ENCODE data around the gene LANCL2. TPM values are rescaled to one million over a fixed set of nuclear protein-coding genes. Genes with fewer than 3 reads are reported as not detected.

The LANCL2 gene
- 13.7 and 25.9 TPM in 2 replicates for total RNA-seq

DNA sequence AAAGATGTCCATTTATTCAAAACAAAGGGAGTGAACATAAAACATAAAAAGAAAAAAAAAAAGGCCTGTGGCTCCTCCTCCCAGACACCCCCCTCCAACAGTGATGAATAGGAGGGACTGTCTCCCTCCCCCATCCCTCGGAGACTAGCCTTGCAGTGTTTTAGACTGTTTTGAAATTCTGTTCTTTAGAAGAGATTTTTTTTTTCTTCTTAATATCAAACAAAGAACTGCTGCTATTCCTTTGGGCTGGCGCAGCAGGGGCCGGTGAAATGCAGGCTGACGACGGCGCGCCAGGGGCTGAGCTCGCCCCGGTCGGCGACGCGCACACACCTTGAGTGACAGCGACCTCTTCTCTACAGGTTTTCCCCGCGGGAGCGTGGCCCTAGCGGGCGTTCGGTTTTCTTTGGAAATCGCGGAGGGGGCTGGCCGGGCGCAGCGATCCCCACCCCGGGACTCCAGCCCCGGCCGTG is at the start of gene LANCL2:
Gene LANCL2, plus strand, starts transcription at position 133 of the 470 bp plus-strand sequence. CDS start 689 bp downstream, outside the sequence.

Other genes starting within 250 kb of the LANCL2 start
- gene VOPP1, start 207.2 kb downstream of the LANCL2 start, total RNA-seq, result 103 and 124 TPM in 2 replicates

Measured in smooth muscle cell of the umbilical artery (primary cell).